Epithelial cell of proximal tubule (primary cell): ENCODE measurements around the gene EXOSC9. TPM values are rescaled to one million over a fixed set of nuclear protein-coding genes. Genes with fewer than 3 reads are reported as not detected.

Experiments
- DNase-seq: peaks from one replicate; pipeline ENCODE4 v3.0.0-alpha.2; 2011; ENCODE audit warnings: low read depth
- H3K4me3 ChIP-seq: 2 replicates; pipeline ENCODE4 v1.5.1; 2011; ENCODE audit warnings: low read depth, mild to moderate bottlenecking, low read length
- CTCF ChIP-seq: conservative IDR thresholded peaks from 2 replicates; pipeline ENCODE4 v1.5.1; 2012; ENCODE audit warnings: low read depth, mild to moderate bottlenecking, low read length
- total RNA-seq: library from RNA; depleted of rRNA; stranded (reverse); fragments of >200 nt; gene quantifications from 2 replicates; pipeline ENCODE4 v1.2.3, GENCODE V29; 2015

EXOSC9 gene
- total RNA-seq, 1 donor from 2014 or later: 55.5 TPM

- no peak overlapping the region for H3K4me3 ChIP-seq
- no peak for DNase-seq
- no peak for TF ChIP-seq CTCF
Observed at GRCh38 chr4:121829511-121829910, 28.4 kb downstream of the EXOSC9 start.

GRCh38 chr4:121838136-121838535 lies 37.0 kb downstream of the EXOSC9 start:
- no peak for TF ChIP-seq CTCF
- no peak overlapping the region for H3K4me3 ChIP-seq

GRCh38 chr4:121842862-121843261 lies 41.7 kb downstream of the EXOSC9 start:
- no peak for TF ChIP-seq CTCF
- no peak for DNase-seq
- H3K4me3 ChIP-seq: no peak overlapping the region

More at GRCh38 chr4:121838136-121838535, 37.0 kb downstream of the EXOSC9 start:
- DNase-seq: no peak

GRCh38 chr4:121846662-121847061 lies 45.5 kb downstream of the EXOSC9 start:
- no peak for DNase-seq
- no peak overlapping the region for H3K4me3 ChIP-seq
- TF ChIP-seq CTCF: no peak

- H3K4me3 ChIP-seq: no peak overlapping the region
- no peak for TF ChIP-seq CTCF
- no peak for DNase-seq
Observed at GRCh38 chr4:121851354-121851753, 50.2 kb downstream of the EXOSC9 start.

GRCh38 chr4:121860121-121860520 lies 59.0 kb downstream of the EXOSC9 start:
- H3K4me3 ChIP-seq: no peak overlapping the region
- no peak for TF ChIP-seq CTCF

GRCh38 chr4:121861426-121861825 lies 60.3 kb downstream of the EXOSC9 start:
- no peak overlapping the region for H3K4me3 ChIP-seq
- DNase-seq: no peak
- TF ChIP-seq CTCF: no peak

More at GRCh38 chr4:121860121-121860520, 59.0 kb downstream of the EXOSC9 start:
- DNase-seq: no peak
